HEK293T (cell line): ENCODE data around the gene TEDC1.

Experiments
- ARNT ChIP-seq: fragments of 450-650 bp; IDR thresholded peaks from 2 replicates; pipeline ENCODE4 v1.6.1; 2017; ENCODE audit warnings: mild to moderate bottlenecking
- BHLHE40 ChIP-seq: fragments of 450-650 bp; IDR thresholded peaks from 2 replicates; pipeline ENCODE4 v1.6.1; 2016; ENCODE audit warnings: mild to moderate bottlenecking, moderate library complexity, borderline replicate concordance
- CTBP1 ChIP-seq: fragments of 450-650 bp; IDR thresholded peaks from 2 replicates; pipeline ENCODE4 v1.6.1; 2016; ENCODE audit warnings: borderline replicate concordance
- ELF4 ChIP-seq: fragments of 450-650 bp; IDR thresholded peaks from 2 replicates; pipeline ENCODE4 v1.6.1; 2017; ENCODE audit warnings: antibody characterized with exemption
- FOXA1 ChIP-seq: fragments of 450-650 bp; IDR thresholded peaks from 2 replicates; pipeline ENCODE4 v1.6.1; 2016; ENCODE audit warnings: mild to moderate bottlenecking
- FOXK2 ChIP-seq: fragments of 450-650 bp; IDR thresholded peaks from 2 replicates; pipeline ENCODE4 v1.6.1; 2016; ENCODE audit warnings: mild to moderate bottlenecking
- FOXM1 ChIP-seq: fragments of 450-650 bp; IDR thresholded peaks from 2 replicates; pipeline ENCODE4 v1.6.1; 2017; ENCODE audit warnings: mild to moderate bottlenecking, borderline replicate concordance
- HDGF ChIP-seq: fragments of 450-650 bp; IDR thresholded peaks from 2 replicates; pipeline ENCODE4 v1.6.1; 2017; ENCODE audit warnings: antibody characterized with exemption, borderline replicate concordance
- L3MBTL2 ChIP-seq: fragments of 450-650 bp; conservative IDR thresholded peaks from 2 replicates; pipeline ENCODE4 v1.6.1; 2016; ENCODE audit warnings: mild to moderate bottlenecking
- LEF1 ChIP-seq: fragments of 450-650 bp; IDR thresholded peaks from 2 replicates; pipeline ENCODE4 v1.6.1; 2017; ENCODE audit warnings: mild to moderate bottlenecking, borderline replicate concordance
- NFRKB ChIP-seq: fragments of 450-650 bp; IDR thresholded peaks from 2 replicates; pipeline ENCODE4 v1.6.1; 2016; ENCODE audit warnings: mild to moderate bottlenecking, moderate library complexity
- SP1 ChIP-seq: fragments of 450-650 bp; IDR thresholded peaks from 2 replicates; pipeline ENCODE4 v1.6.1; 2017
- SUZ12 ChIP-seq: fragments of 450-650 bp; IDR thresholded peaks from 2 replicates; pipeline ENCODE4 v1.6.1; 2016; ENCODE audit warnings: mild to moderate bottlenecking
- TARDBP ChIP-seq: fragments of 450-650 bp; IDR thresholded peaks from 2 replicates; pipeline ENCODE4 v1.6.1; 2016

DNA sequence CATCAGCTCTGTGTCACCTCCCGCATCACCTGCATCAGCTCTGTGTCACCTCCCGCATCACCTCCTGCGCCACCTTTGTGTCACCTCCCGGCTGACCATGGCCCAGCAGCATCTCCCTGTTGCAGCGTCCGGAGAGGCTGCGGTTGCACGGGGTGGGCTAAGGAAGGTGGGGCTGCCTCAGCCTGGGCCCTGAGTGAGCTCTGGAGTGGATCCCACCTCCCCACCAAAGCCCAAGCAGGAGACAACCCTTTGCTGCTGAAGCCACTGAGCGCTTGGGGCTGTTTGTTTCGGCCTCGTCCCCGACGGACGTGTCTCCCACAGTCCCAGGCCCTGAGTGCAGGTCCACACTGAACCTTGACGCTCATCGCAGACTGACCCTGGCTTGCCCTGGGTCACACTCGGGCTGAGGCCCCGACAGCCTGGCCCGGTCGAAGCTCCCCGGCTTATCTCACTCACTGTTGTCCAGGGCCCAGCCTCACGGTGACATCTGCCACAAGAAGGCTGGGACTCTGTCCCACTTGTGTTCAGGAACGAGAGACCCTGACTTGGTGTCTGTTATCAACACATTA lies 47.5 kb downstream of the TEDC1 start:
- TF ChIP-seq NFRKB (no peak), SP1 (no peak), BHLHE40 (no peak), CTBP1 (no peak), ARNT (no peak), SUZ12 (no peak), FOXK2 (no peak), LEF1 (no peak), FOXM1 (no peak), FOXA1 (no peak), ELF4 (no peak), HDGF (no peak), L3MBTL2 (no peak), TARDBP (no peak)
